Endometrial microvascular endothelial cells (primary cell): ENCODE results near the gene KLF3. TPM values are rescaled to one million over a fixed set of nuclear protein-coding genes. Genes with fewer than 3 reads are reported as not detected.

Source experiments
- in situ Hi-C: cut with HindIII; loops from 2 replicates; pipeline ENCODE4 v1.10.0; 2017; ENCODE audit warnings: low sequenced_read_pairs, low pct_unique_long_range_greater_than_20kb; ENCODE audit errors: inconsistent ontology term
- total RNA-seq: library from RNA; depleted of rRNA; stranded (reverse); fragments of >200 nt; gene quantifications from one replicate; pipeline ENCODE4 v1.2.3, GENCODE V29; 2015; ENCODE audit errors: inconsistent ontology term

Gene KLF3
- total RNA-seq, 1 donor from 2014 or later = 26.8 TPM

- in situ Hi-C loops = no loop called here
These were observed 7.1 kb downstream of the KLF3 start for GRCh38 chr4:38670939-38671591.

- in situ Hi-C loops = no loop called here
These were observed 7.6 kb downstream of the KLF3 start for GRCh38 chr4:38671592-38671940.

- in situ Hi-C loops = no loop called here
These were observed 8.0 kb downstream of the KLF3 start for GRCh38 chr4:38672074-38672396.

GRCh38 chr4:38672397-38673129 is 8.6 kb downstream of the KLF3 start:
- in situ Hi-C loops = no loop called here

- in situ Hi-C loops = no loop called here
These were observed 9.4 kb downstream of the KLF3 start for GRCh38 chr4:38673130-38673978.

GRCh38 chr4:38674258-38675144 is 10.5 kb downstream of the KLF3 start:
- in situ Hi-C loops = no loop called here

GRCh38 chr4:38675146-38676121 is 11.4 kb downstream of the KLF3 start:
- in situ Hi-C loops = no loop called here

GRCh38 chr4:38676986-38677385 is 13.0 kb downstream of the KLF3 start:
- in situ Hi-C loops = no loop called here

- in situ Hi-C loops = no loop called here
These were observed 13.4 kb downstream of the KLF3 start for GRCh38 chr4:38677441-38677840.

- in situ Hi-C loops = no loop called here
These were observed 14.1 kb downstream of the KLF3 start for GRCh38 chr4:38678078-38678477.

GRCh38 chr4:38679921-38680320 is 15.9 kb downstream of the KLF3 start:
- in situ Hi-C loops = loop anchor here (10.0 kb wide), 1 partner anchor 365 kb away; no protein-coding TSS in a partner anchor

- in situ Hi-C loops = loop anchor here (10.0 kb wide), 1 partner anchor 367 kb away; no protein-coding TSS in a partner anchor
These were observed 17.4 kb downstream of the KLF3 start for GRCh38 chr4:38681281-38681991.

GRCh38 chr4:38682336-38682735 is 18.3 kb downstream of the KLF3 start:
- in situ Hi-C loops = loop anchor here (10.0 kb wide), 1 partner anchor 368 kb away; no protein-coding TSS in a partner anchor

- in situ Hi-C loops = loop anchor here (10.0 kb wide), 1 partner anchor 368 kb away; no protein-coding TSS in a partner anchor
These were observed 19.3 kb downstream of the KLF3 start for GRCh38 chr4:38683276-38683675.

- in situ Hi-C loops = loop anchor here (10.0 kb wide), 1 partner anchor 369 kb away; no protein-coding TSS in a partner anchor
These were observed 20.3 kb downstream of the KLF3 start for GRCh38 chr4:38684271-38684670.

GRCh38 chr4:38684951-38685844 is 21.2 kb downstream of the KLF3 start:
- in situ Hi-C loops = loop anchor here (10.0 kb wide), 1 partner anchor 370 kb away; no protein-coding TSS in a partner anchor
